OCI-LY3 (cell line): ENCODE measurements around the gene PLXDC2.

Experiments used
- H2AFZ ChIP-seq: fragments of 200-600, 300-600 bp; shearing (Covaris generic); 2 replicates; pipeline ENCODE4 v1.6.0; 2014; ENCODE audit warnings: antibody characterized with exemption, low read depth, low read length
- H3K27ac ChIP-seq: fragments of 200-600, 300-600 bp; sonication (generic); 2 replicates; pipeline ENCODE4 v1.5.1; 2014; ENCODE audit warnings: mild to moderate bottlenecking, low read length, moderate library complexity, mixed read lengths
- H3K27me3 ChIP-seq: fragments of 200-600, 300-600 bp; sonication (generic); 2 replicates; pipeline ENCODE4 v1.6.1; 2014; ENCODE audit warnings: low read depth, low read length, mixed read lengths
- H3K36me3 ChIP-seq: fragments of 200-600, 300-600 bp; sonication (generic); replicated peaks from 2 replicates; pipeline ENCODE3; 2014; ENCODE audit warnings: low read depth, low read length, mixed read lengths
- H3K4me1 ChIP-seq: fragments of 300-600, 200-600 bp; sonication (generic); 2 replicates; pipeline ENCODE4 v1.6.1; 2014; ENCODE audit warnings: low read length, mixed read lengths
- H3K4me2 ChIP-seq: fragments of 200-600, 300-600 bp; sonication (generic); 2 replicates; pipeline ENCODE4 v1.6.1; 2014; ENCODE audit warnings: low read length, mixed read lengths
- H3K4me3 ChIP-seq: fragments of 300-600, 200-600 bp; sonication (generic); 2 replicates; pipeline ENCODE4 v1.5.1; 2014; ENCODE audit warnings: antibody characterized with exemption, mild to moderate bottlenecking, low read length, moderate library complexity
- H3K79me2 ChIP-seq: fragments of 300-600, 200-600 bp; shearing (Covaris generic); 2 replicates; pipeline ENCODE4 v1.6.1; 2014; ENCODE audit warnings: mild to moderate bottlenecking, low read length, mixed read lengths
- H3K9ac ChIP-seq: fragments of 300-600, 200-600 bp; shearing (Covaris generic); 2 replicates; pipeline ENCODE4 v1.6.0; 2014; ENCODE audit warnings: mild to moderate bottlenecking, low read length, moderate library complexity
- H3K9me3 ChIP-seq: fragments of 200-600, 300-600 bp; shearing (Covaris generic); 2 replicates; pipeline ENCODE4 v1.6.1; 2014; ENCODE audit warnings: low read length, mixed read lengths; ENCODE audit not compliant: insufficient read depth
- H4K20me1 ChIP-seq: fragments of 200-600, 300-600 bp; sonication (generic); 2 replicates; pipeline ENCODE4 v1.6.1; 2016; ENCODE audit warnings: low read length, mixed read lengths; ENCODE audit not compliant: insufficient read depth
- CTCF ChIP-seq: fragments of 200-600, 300-600 bp; sonication (generic); IDR thresholded peaks from 2 replicates; pipeline ENCODE4 v1.5.1; 2014; ENCODE audit warnings: antibody characterized with exemption, low read length, low read depth
- EZH2phosphoT487 ChIP-seq: fragments of 200-600 bp; shearing (Covaris generic); IDR thresholded peaks from 2 replicates; pipeline ENCODE4 v1.6.1; 2018; ENCODE audit warnings: antibody characterized with exemption, mixed run types, low read depth

PLXDC2 gene

GRCh38 chr10:20002657-20003056 lies 186.4 kb downstream of the PLXDC2 start:
- no peaks in the 10 kb centered on the region for H3K36me3 ChIP-seq
- H3K4me1 ChIP-seq = peaks cover 5% of the 10 kb centered on the region
- H3K9me3 ChIP-seq = no peaks in the 10 kb centered on the region
- H3K27ac ChIP-seq = no peak overlapping the region
- no peak overlapping the region for H3K4me2 ChIP-seq
- no peaks in the 10 kb centered on the region for H3K27me3 ChIP-seq
- no peaks in the 10 kb centered on the region for H3K79me2 ChIP-seq
- H4K20me1 ChIP-seq = no peaks in the 10 kb centered on the region
- no peak overlapping the region for H3K9ac ChIP-seq
- no peak overlapping the region for H3K4me3 ChIP-seq
- TF ChIP-seq EZH2phosphoT487 = no peak
- no peak for TF ChIP-seq CTCF
- H2AFZ ChIP-seq = no peak overlapping the region

GRCh38 chr10:20004087-20004523 lies 187.9 kb downstream of the PLXDC2 start:
- Histone ChIP-seq H3K9me3 (no peaks in the 10 kb centered on the region), H3K27me3 (no peaks in the 10 kb centered on the region), H3K9ac (no peak overlapping the region), H3K79me2 (no peaks in the 10 kb centered on the region), H2AFZ (0 out of 2 replicates have a peak overlapping the region, but pooled peaks have one; percentile 33), H3K27ac (peak overlapping the region; percentile 32; the same call in 1 of the 2 replicates), H3K4me1 (peaks cover 5% of the 10 kb centered on the region), H3K4me3 (no peak overlapping the region), H3K4me2 (peak overlapping the region; percentile 34), H4K20me1 (no peaks in the 10 kb centered on the region), H3K36me3 (no peaks in the 10 kb centered on the region)
- TF ChIP-seq CTCF (no peak), EZH2phosphoT487 (no peak)

GRCh38 chr10:20005638-20006037 lies 189.4 kb downstream of the PLXDC2 start:
- Histone ChIP-seq H2AFZ (no peak overlapping the region), H3K27ac (no peak overlapping the region), H3K4me2 (no peak overlapping the region), H3K9ac (no peak overlapping the region), H3K4me1 (peaks cover 5% of the 10 kb centered on the region), H3K9me3 (no peaks in the 10 kb centered on the region), H3K36me3 (no peaks in the 10 kb centered on the region), H3K27me3 (no peaks in the 10 kb centered on the region), H4K20me1 (no peaks in the 10 kb centered on the region), H3K4me3 (no peak overlapping the region), H3K79me2 (no peaks in the 10 kb centered on the region)
- TF ChIP-seq EZH2phosphoT487 (no peak), CTCF (no peak)

- no peak overlapping the region for H3K9ac ChIP-seq
- no peaks in the 10 kb centered on the region for H4K20me1 ChIP-seq
- no peak overlapping the region for H3K4me2 ChIP-seq
- no peaks in the 10 kb centered on the region for H3K27me3 ChIP-seq
- H3K79me2 ChIP-seq = no peaks in the 10 kb centered on the region
- H3K27ac ChIP-seq = no peak overlapping the region
- H3K36me3 ChIP-seq = no peaks in the 10 kb centered on the region
- H3K4me3 ChIP-seq = no peak overlapping the region
- no peaks in the 10 kb centered on the region for H3K9me3 ChIP-seq
- no peak overlapping the region for H2AFZ ChIP-seq
- peaks cover 5% of the 10 kb centered on the region for H3K4me1 ChIP-seq
- TF ChIP-seq EZH2phosphoT487 (no peak), CTCF (no peak)
Observed at GRCh38 chr10:20006169-20006870, 190.1 kb downstream of the PLXDC2 start.
